SK-N-SH (cell line): Measurements from ENCODE around the gene APOF.

ENCODE experiments used
- JUND ChIP-seq: IDR thresholded peaks from 2 replicates; pipeline ENCODE4 v1.4.0; 2012
- POLR2AphosphoS5 ChIP-seq: IDR thresholded peaks from 2 replicates; pipeline ENCODE4 v1.6.1; 2012; ENCODE audit warnings: low read depth, low read length
- TF ChIP-seq, protein P1 (sequence below): IDR thresholded peaks from 2 replicates; pipeline ENCODE4 v1.4.0; 2012; ENCODE audit warnings: low read depth, borderline replicate concordance

DNA sequence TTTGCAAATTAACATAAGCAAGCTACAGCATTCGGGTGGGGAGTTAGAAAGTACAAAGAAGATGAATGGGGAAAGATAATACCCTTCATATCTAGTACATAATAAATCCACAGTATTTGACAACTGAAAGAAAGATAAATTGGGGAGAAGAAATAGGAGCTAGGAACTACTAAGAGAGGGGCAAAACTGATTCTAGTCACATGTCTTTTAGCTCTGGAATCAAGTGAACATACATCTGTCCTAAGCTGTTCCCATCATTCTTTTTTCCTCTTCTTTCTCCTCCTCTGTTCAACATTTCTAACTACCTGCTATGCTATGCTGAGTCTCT, 15.3 kb upstream of the APOF start:
- no peak for TF ChIP-seq JUND
- TF ChIP-seq, protein P1, sequence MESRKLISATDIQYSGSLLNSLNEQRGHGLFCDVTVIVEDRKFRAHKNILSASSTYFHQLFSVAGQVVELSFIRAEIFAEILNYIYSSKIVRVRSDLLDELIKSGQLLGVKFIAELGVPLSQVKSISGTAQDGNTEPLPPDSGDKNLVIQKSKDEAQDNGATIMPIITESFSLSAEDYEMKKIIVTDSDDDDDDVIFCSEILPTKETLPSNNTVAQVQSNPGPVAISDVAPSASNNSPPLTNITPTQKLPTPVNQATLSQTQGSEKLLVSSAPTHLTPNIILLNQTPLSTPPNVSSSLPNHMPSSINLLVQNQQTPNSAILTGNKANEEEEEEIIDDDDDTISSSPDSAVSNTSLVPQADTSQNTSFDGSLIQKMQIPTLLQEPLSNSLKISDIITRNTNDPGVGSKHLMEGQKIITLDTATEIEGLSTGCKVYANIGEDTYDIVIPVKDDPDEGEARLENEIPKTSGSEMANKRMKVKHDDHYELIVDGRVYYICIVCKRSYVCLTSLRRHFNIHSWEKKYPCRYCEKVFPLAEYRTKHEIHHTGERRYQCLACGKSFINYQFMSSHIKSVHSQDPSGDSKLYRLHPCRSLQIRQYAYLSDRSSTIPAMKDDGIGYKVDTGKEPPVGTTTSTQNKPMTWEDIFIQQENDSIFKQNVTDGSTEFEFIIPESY: no peak
- TF ChIP-seq POLR2AphosphoS5: no peak
